ENCODE measurements around the gene EMID1.

Gene EMID1

GRCh38 chr22:29216873-29217666, 11.4 kb downstream of the EMID1 start:
- TF ChIP-seq POLR2AphosphoS5 (IDR thresholded peaks at IDR 0.05; ENCODE audit: low read depth, low read length) (no peak), TAF1 (IDR thresholded peaks at IDR 0.05; ENCODE audit: borderline replicate concordance, insufficient read depth, low read length) (no peak), REST (IDR thresholded peaks at IDR 0.05; ENCODE audit: insufficient read depth in 1 of 2, low read depth in 2 of 2, low read length in 2 of 2) (no peak), FOXP2 (optimal IDR thresholded peaks at IDR 0.05; ENCODE audit: borderline replicate concordance, extremely low read depth, extremely low read length, insufficient read depth) (no peak), SIN3A (IDR thresholded peaks at IDR 0.05; ENCODE audit: borderline replicate concordance, insufficient read depth, low read length) (no peak)

- no peak for TF ChIP-seq SIN3A (IDR thresholded peaks at IDR 0.05; ENCODE audit: borderline replicate concordance, insufficient read depth, low read length)
- TF ChIP-seq REST (IDR thresholded peaks at IDR 0.05; ENCODE audit: insufficient read depth in 1 of 2, low read depth in 2 of 2, low read length in 2 of 2), result no peak
- TF ChIP-seq TAF1 (IDR thresholded peaks at IDR 0.05; ENCODE audit: borderline replicate concordance, insufficient read depth, low read length), result no peak
- TF ChIP-seq POLR2AphosphoS5 (IDR thresholded peaks at IDR 0.05; ENCODE audit: low read depth, low read length), result no peak
- no peak for TF ChIP-seq FOXP2 (optimal IDR thresholded peaks at IDR 0.05; ENCODE audit: borderline replicate concordance, extremely low read depth, extremely low read length, insufficient read depth)
Observed at GRCh38 chr22:29217827-29218757, 12.4 kb downstream of the EMID1 start.

GRCh38 chr22:29218758-29219408, 13.2 kb downstream of the EMID1 start:
- TF ChIP-seq REST (IDR thresholded peaks at IDR 0.05; ENCODE audit: insufficient read depth in 1 of 2, low read depth in 2 of 2, low read length in 2 of 2) (no peak), TAF1 (IDR thresholded peaks at IDR 0.05; ENCODE audit: borderline replicate concordance, insufficient read depth, low read length) (no peak), FOXP2 (optimal IDR thresholded peaks at IDR 0.05; ENCODE audit: borderline replicate concordance, extremely low read depth, extremely low read length, insufficient read depth) (no peak), SIN3A (IDR thresholded peaks at IDR 0.05; ENCODE audit: borderline replicate concordance, insufficient read depth, low read length) (no peak), POLR2AphosphoS5 (IDR thresholded peaks at IDR 0.05; ENCODE audit: low read depth, low read length) (no peak)

GRCh38 chr22:29219881-29220670, 14.4 kb downstream of the EMID1 start:
- TF ChIP-seq REST (IDR thresholded peaks at IDR 0.05; ENCODE audit: insufficient read depth in 1 of 2, low read depth in 2 of 2, low read length in 2 of 2), result no peak
- TF ChIP-seq TAF1 (IDR thresholded peaks at IDR 0.05; ENCODE audit: borderline replicate concordance, insufficient read depth, low read length), result no peak
- TF ChIP-seq FOXP2 (optimal IDR thresholded peaks at IDR 0.05; ENCODE audit: borderline replicate concordance, extremely low read depth, extremely low read length, insufficient read depth), result no peak
- TF ChIP-seq POLR2AphosphoS5 (IDR thresholded peaks at IDR 0.05; ENCODE audit: low read depth, low read length), result no peak
- TF ChIP-seq SIN3A (IDR thresholded peaks at IDR 0.05; ENCODE audit: borderline replicate concordance, insufficient read depth, low read length), result no peak
